GM19467 (cell line): Measurements from ENCODE around the gene METTL27.
"Not testable (repeated sequence)": the region's sequence is repeated elsewhere in the genome, so short reads cannot be mapped to it uniquely, and the experiment has no call there.

Experiments
- ATAC-seq: cut with Tn5 transposase; IDR thresholded peaks from one replicate; pipeline ENCODE4 v1.9.1; 2021; ENCODE audit warnings: mild to moderate bottlenecking, moderate library complexity; ENCODE audit not compliant: unreplicated experiment

METTL27 gene

GRCh38 chr7:73842067-73842976, at the start of gene METTL27:
TSS of gene METTL27 (minus strand) at chr7:73842516. CDS start at chr7:73842140, 376 bp downstream.
- peak; percentile 89 for ATAC-seq

GRCh38 chr7:73891178-73891885, 49.0 kb upstream of the METTL27 start:
- ATAC-seq = no peak

- no peak for ATAC-seq
Observed at GRCh38 chr7:73890555-73891147, 48.3 kb upstream of the METTL27 start.

- no peak for ATAC-seq
Observed at GRCh38 chr7:73888959-73889358, 46.6 kb upstream of the METTL27 start.

- ATAC-seq = no peak
Observed at GRCh38 chr7:73887762-73888161, 45.4 kb upstream of the METTL27 start.

GRCh38 chr7:73885975-73886798, 43.9 kb upstream of the METTL27 start:
- ATAC-seq = no peak

- no peak for ATAC-seq
Observed at GRCh38 chr7:73885433-73885974, 43.2 kb upstream of the METTL27 start.

- ATAC-seq = not testable (repeated sequence)
Observed at GRCh38 chr7:73884867-73885422, 42.6 kb upstream of the METTL27 start.

- no peak for ATAC-seq
Observed at GRCh38 chr7:73882047-73882402, 39.7 kb upstream of the METTL27 start.

GRCh38 chr7:73881352-73882046, 39.2 kb upstream of the METTL27 start:
- no peak for ATAC-seq

GRCh38 chr7:73880755-73881328, 38.5 kb upstream of the METTL27 start:
- no peak for ATAC-seq

GRCh38 chr7:73879977-73880681, 37.8 kb upstream of the METTL27 start:
- no peak for ATAC-seq

- no peak for ATAC-seq
Observed at GRCh38 chr7:73876973-73877372, 34.7 kb upstream of the METTL27 start.

GRCh38 chr7:73876361-73876760, 34.0 kb upstream of the METTL27 start:
- ATAC-seq = no peak

- no peak for ATAC-seq
Observed at GRCh38 chr7:73872056-73872908, 30.0 kb upstream of the METTL27 start.

GRCh38 chr7:73871163-73872011, 29.1 kb upstream of the METTL27 start:
- ATAC-seq = no peak

- ATAC-seq = no peak
Observed at GRCh38 chr7:73870041-73870492, 27.8 kb upstream of the METTL27 start.
